NCI-H748 (cell line): ENCODE results near the gene NTSR1.
A peak's percentile ranks its signal among the peaks of the same experiment; 100 is the strongest.
"Not testable (repeated sequence)": the region's sequence is repeated elsewhere in the genome, so short reads cannot be mapped to it uniquely, and the experiment has no call there.

Experiments
- DNase-seq: peaks from one replicate; lab custom pipeline; 2025; ENCODE audit not compliant: unreplicated experiment; lab: John Stamatoyannopoulos, UW

Gene NTSR1

DNA sequence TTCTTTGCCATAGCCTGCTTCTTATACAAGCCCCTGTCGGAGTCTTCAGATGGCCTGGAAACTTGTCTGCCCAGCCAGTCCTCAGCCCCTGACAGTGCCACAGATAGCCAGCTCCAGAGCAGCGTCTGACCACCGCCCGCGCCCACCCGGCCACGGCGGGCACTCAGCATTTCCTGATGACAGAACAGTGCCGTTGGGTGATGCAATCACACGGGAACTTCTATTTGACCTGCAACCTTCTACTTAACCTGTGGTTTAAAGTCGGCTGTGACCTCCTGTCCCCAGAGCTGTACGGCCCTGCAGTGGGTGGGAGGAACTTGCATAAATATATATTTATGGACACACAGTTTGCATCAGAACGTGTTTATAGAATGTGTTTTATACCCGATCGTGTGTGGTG lies 36.9 kb upstream of the NTSR1 start:
- no peak for DNase-seq

GRCh38 chr20:62674370-62674769 lies 34.3 kb upstream of the NTSR1 start:
- DNase-seq: no peak

GRCh38 chr20:62675156-62675876 lies 33.3 kb upstream of the NTSR1 start:
- DNase-seq: no peak

- DNase-seq: no peak
Observed at GRCh38 chr20:62675877-62676260, 32.8 kb upstream of the NTSR1 start.

DNA sequence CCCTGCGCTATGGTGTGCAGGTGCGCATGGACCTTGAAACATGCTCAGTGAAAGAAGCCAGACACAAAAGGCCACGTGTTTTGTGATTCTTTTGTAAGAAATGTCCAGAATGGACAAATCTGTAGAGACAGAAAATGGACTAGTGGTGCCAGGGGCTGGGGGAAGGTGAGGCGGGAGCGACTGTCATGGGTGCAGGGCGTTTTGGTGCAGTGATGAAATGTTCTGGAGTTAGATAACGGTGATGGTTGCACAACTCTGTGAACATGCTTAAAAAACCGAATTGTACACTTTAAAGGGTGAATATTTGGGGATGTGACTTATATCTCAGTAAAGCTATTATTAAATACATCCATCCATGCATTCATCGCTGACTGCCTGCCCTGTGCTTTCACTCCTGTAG lies 31.7 kb upstream of the NTSR1 start:
- DNase-seq: no peak

DNA sequence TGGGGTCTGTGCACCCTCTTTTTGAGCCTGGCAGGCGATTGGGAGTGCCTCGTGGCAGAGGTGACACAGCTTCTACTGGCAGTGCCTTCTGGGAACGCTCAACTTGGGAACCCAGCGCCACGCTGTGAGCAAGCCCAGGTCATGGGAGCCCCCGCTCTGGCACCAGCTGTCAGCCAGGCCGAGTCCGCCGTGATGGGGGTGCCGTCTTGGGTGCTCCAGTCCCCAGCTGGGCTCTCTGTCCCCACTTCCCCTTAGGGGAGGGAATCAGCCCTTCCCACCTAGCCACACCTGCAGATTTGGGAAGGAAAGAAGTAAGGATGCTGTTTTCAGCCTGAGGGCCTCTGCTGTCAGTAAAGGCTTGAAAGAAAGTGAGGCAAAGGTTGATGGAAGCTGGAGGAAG lies 31.0 kb upstream of the NTSR1 start:
- no peak for DNase-seq

GRCh38 chr20:62678553-62678952 lies 30.1 kb upstream of the NTSR1 start:
- DNase-seq: peak; percentile 65

- no peak for DNase-seq
Observed at GRCh38 chr20:62679978-62680589, 28.6 kb upstream of the NTSR1 start.

- DNase-seq: peak; percentile 29
Observed at GRCh38 chr20:62682912-62683517, 25.6 kb upstream of the NTSR1 start.

- not testable (repeated sequence) for DNase-seq
Observed at GRCh38 chr20:62683660-62684322, 24.8 kb upstream of the NTSR1 start.

- DNase-seq: no peak
Observed at GRCh38 chr20:62684981-62685380, 23.7 kb upstream of the NTSR1 start.

- DNase-seq: peak; percentile 94
Observed at GRCh38 chr20:62685781-62686555, 22.7 kb upstream of the NTSR1 start.

- no peak for DNase-seq
Observed at GRCh38 chr20:62686869-62687830, 21.5 kb upstream of the NTSR1 start.

DNA sequence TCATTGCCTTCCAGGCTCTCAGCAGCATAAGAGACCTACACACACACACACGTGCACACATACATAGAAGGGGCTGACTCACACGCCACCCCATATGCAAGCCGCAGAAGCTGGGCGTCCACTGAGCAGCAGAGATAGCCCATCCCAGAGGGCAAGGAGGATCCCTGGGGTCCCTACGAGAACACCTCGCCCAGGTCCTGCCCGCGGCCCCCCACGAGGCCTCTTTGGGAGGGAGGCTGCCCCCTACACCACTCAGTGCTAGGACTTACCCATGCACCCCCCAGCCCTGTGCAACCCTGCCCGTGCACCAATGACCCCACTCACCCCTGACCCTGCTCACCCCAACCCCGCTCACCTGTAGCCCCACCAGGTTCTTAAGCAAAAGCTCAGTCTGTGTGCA lies 20.6 kb upstream of the NTSR1 start:
- no peak for DNase-seq

DNA sequence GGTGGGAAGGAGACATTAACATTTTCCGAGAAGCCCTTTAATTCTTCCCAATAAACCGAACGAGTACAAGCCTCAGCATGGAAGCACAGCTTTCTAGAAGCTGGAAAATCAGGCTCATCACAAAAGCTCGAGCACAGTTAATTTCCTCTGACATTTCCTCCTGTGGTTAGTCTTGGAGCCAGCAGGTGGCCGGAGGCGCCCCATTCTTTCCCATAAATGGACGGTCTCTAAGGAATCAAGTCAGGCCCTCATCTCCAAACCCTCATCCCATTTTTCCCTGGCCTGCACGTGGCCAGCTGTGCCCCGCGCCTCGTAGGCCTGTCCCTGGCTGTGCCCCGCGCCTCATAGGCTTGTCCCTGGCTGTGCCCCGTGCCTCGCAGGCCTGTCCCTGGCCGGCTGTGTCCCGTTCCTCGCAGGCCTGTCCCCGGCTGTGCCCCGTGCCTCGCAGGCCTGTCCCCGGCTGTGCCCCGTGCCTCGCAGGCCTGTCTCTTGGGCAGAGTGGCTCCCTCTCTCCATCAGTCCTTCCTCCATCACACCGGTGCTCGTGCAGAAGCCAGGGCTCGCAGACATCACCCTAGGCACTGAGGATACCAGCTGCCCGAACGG lies 19.7 kb upstream of the NTSR1 start:
- no peak for DNase-seq

- DNase-seq: no peak
Observed at GRCh38 chr20:62689861-62690260, 18.8 kb upstream of the NTSR1 start.

DNA sequence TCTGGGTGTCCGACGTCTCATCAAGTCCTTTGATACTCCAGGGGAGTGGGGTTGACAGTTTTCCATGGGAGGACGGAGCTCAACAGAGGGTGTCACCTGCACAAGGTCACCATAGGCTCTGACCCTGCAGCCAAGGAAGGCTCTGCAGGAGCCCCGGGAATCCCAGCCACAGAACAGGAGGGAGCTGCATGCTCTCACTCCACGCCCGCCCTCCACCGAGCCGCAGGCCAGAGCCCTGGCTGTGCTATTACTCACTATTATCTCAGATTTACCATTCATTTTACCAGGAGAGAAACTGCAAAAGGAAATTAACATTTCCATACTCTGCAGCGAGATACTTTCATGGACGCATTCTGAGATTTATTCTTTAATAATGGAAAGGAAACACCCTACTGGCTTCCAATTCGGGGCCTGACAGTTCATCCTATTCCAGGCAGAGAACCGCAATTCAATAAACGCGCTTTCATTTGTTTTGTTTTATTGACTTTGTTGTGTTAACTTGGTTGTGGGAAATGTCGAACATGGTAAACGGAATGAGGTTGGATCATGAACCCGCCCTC lies 18.3 kb upstream of the NTSR1 start:
- DNase-seq: no peak

GRCh38 chr20:62691487-62691886 lies 17.1 kb upstream of the NTSR1 start:
- peak; percentile 32 for DNase-seq

GRCh38 chr20:62692176-62692575 lies 16.5 kb upstream of the NTSR1 start:
- no peak for DNase-seq
